Measurements from ENCODE around the gene NTM. TPM values are rescaled to one million over a fixed set of nuclear protein-coding genes. Genes with fewer than 3 reads are reported as not detected.

NTM gene
- total and polyA plus RNA-seq, 2 of the 8 experiments (the other 6 are each of a cell fraction or from before 2014, with no cell fraction given), result 13.4 to 20.0 TPM

DNA sequence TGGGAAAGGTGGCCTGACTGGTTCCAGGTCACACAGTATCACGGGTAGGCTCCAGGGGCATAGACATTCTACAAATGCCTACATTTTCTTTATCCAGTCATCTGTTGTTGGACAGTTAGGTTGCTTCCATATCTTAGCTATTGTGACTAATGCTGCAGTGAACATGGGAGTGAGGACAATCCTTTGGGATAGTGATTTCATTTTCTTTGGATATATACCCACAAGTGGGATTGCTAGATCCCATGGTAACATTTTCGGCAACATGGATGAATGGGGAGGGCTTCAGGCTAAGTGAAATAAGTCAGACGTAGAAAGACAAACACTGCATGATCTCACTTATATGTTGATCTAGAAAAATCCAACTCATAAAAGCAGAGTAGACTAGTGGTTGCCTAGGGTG is 744.3 kb downstream of the NTM start:
- Histone ChIP-seq H3K23ac (ENCODE audit: insufficient read length) (no peak overlapping the region), H3K79me1 (ENCODE audit: low read depth, low read length) (no peaks in the 10 kb centered on the region), H3K4ac (replicated peaks; ENCODE audit: insufficient read length, low read depth, low read length) (no peak overlapping the region), H3K9ac (replicated peaks in 1 of 4; ENCODE audit: extremely low read depth in 1 of 4, low read depth in 3 of 4, low read length in 3 of 4) (no peak overlapping the region), H3K9me3 (ENCODE audit: insufficient read depth in 2 of 2, low read depth in 1 of 2, low read length in 1 of 2) (no peaks in the 10 kb centered on the region), H3K4me3 (ENCODE audit: extremely low read depth in 1 of 4, insufficient read depth in 2 of 4, low read depth in 3 of 4, low read length in 4 of 4) (no peak overlapping the region), H4K8ac (ENCODE audit: extremely low read depth, insufficient read depth, low read length) (no peak overlapping the region), H3K79me2 (ENCODE audit: control insufficient read depth in 1 of 2, insufficient read depth in 2 of 2, low read length in 2 of 2) (no peaks in the 10 kb centered on the region), H4K5ac (ENCODE audit: insufficient read length, low read depth, low read length) (no peak overlapping the region), H2BK12ac (ENCODE audit: low read depth, low read length) (no peak overlapping the region), H4K91ac (replicated peaks; ENCODE audit: insufficient read length, low read length) (no peak overlapping the region), H2BK120ac (replicated peaks; ENCODE audit: low read depth, low read length) (no peak overlapping the region), H3K27me3 (replicated peaks in 1 of 4; ENCODE audit: control insufficient read depth in 3 of 4, extremely low read depth in 1 of 4, insufficient read depth in 3 of 4, low read length in 3 of 4) (no peaks in the 10 kb centered on the region), H2AFZ (ENCODE audit: low read length) (no peak overlapping the region), H3K4me2 (ENCODE audit: insufficient read depth in 1 of 2, low read depth in 2 of 2, low read length in 2 of 2) (no peak overlapping the region), H2BK15ac (ENCODE audit: low read length) (no peak overlapping the region), H3K18ac (ENCODE audit: extremely low read depth, low read length) (no peak overlapping the region), H3K23me2 (ENCODE audit: low read depth, low read length) (no peaks in the 10 kb centered on the region), H3K36me3 (ENCODE audit: control insufficient read depth in 2 of 4, insufficient read depth in 4 of 4, low read length in 3 of 4) (no peaks in the 10 kb centered on the region), H2BK20ac (ENCODE audit: low read length) (0 out of 2 replicates have a peak overlapping the region, but pooled peaks have one; percentile 6), H2BK5ac (ENCODE audit: low read depth, low read length) (no peak overlapping the region), H3K56ac (replicated peaks; ENCODE audit: insufficient read length, low read depth, low read length) (no peak overlapping the region), H2AK5ac (ENCODE audit: low read depth, low read length) (no peak overlapping the region), H3K14ac (ENCODE audit: insufficient read length) (no peak overlapping the region), H3K27ac (ENCODE audit: low read depth, low read length) (no peak overlapping the region), H4K20me1 (replicated peaks in 1 of 2; ENCODE audit: control insufficient read depth in 1 of 2, insufficient read depth in 2 of 2, low read length in 2 of 2) (no peaks in the 10 kb centered on the region), H3K4me1 (replicated peaks in 1 of 4; ENCODE audit: control insufficient read depth in 3 of 4, insufficient read depth in 4 of 4, low read length in 3 of 4) (peaks cover 2 to 15% (median 12%) of the 10 kb centered on the region in 4 experiments; a peak in 6 of 7 replicates)
- DNase-seq (ENCODE audit: low read depth in 1 of 2, low spot score in 2 of 2) (no peak), FAIRE-seq (no peak)
- WGBS, 2 experiments (ENCODE audit: extremely low coverage in 1 of 2, insufficient coverage in 1 of 2, insufficient read length in 1 of 2, insufficient replicate concordance in 2 of 2, low coverage in 1 of 2, low lambda C conversion rate in 2 of 2, missing lambda C conversion rate in 1 of 2), result 93% methylated on average over 3 of the region's 3 CpGs; no CpG with 5 or more reads in 1 of the 2 experiments
- POLR2A ChIA-PET (ENCODE audit: partially characterized antibody), result interaction anchor here (1.0 to 1.3 kb wide), 2 partner anchors 9 to 12 kb away, joined by 4 read pairs; no protein-coding TSS in a partner anchor
- CTCF ChIA-PET (ENCODE audit: partially characterized antibody), result interaction anchor here (0.6 to 5.1 kb wide), 32 partner anchors 9 to 949 kb away, joined by 3 to 51 read pairs (median 5); no protein-coding TSS in a partner anchor
- no peak for TF ChIP-seq MAFK (IDR thresholded peaks at IDR 0.05; ENCODE audit: low read depth, low read length)
- TF ChIP-seq, protein P1, sequence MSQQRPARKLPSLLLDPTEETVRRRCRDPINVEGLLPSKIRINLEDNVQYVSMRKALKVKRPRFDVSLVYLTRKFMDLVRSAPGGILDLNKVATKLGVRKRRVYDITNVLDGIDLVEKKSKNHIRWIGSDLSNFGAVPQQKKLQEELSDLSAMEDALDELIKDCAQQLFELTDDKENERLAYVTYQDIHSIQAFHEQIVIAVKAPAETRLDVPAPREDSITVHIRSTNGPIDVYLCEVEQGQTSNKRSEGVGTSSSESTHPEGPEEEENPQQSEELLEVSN (IDR thresholded peaks at IDR 0.05), result no peak
- TF ChIP-seq CHD1 (IDR thresholded peaks at IDR 0.05; ENCODE audit: low read depth, low read length), result no peak
